Motor neuron (in vitro differentiated cells): Measurements from ENCODE around the gene DGKZ. TPM values are rescaled to one million over a fixed set of nuclear protein-coding genes. Genes with fewer than 3 reads are reported as not detected.

Experiments
- ATAC-seq, 8 experiments: fragments of 200-7000 bp; cut with Tn5 transposase; replicated peaks in 6 of 8; 2 replicates each; pipeline ENCODE4 v1.8.0; 2021; ENCODE audit warnings: mild to moderate bottlenecking in 8 of 8, moderate library complexity in 8 of 8
- H3K27ac ChIP-seq, 2 donors: fragments of 250-450 bp; sonication (Bioruptor Pico); 2 replicates each; pipeline ENCODE4 v1.9.0; 2021; ENCODE audit warnings: antibody characterized with exemption in 2 of 2, mild to moderate bottlenecking in 2 of 2, moderate library complexity in 1 of 2
- H3K4me1 ChIP-seq, 2 donors: fragments of 250-450 bp; sonication (Bioruptor Pico); replicated peaks in 1 of 2; 2 replicates each; pipeline ENCODE4 v1.6.1; 2021; ENCODE audit warnings: antibody characterized with exemption in 2 of 2, mild to moderate bottlenecking in 2 of 2, moderate library complexity in 1 of 2
- H3K4me3 ChIP-seq, 5 donors: fragments of 250-450 bp; sonication (Bioruptor Pico); 2 replicates each; pipeline ENCODE4 v1.9.0; 2021; ENCODE audit warnings: antibody characterized with exemption in 5 of 5, mild to moderate bottlenecking in 5 of 5, moderate library complexity in 4 of 5
- WGBS, 10 experiments: fragments of 450-650 bp; shearing (Covaris generic); methylation state at CpG; one replicate each; pipeline ENCODE4 v1.0.0; 2022; 5-methylcytosine and 5-hydroxymethylcytosine counted together
- in situ Hi-C, 9 experiments: fragments of 400-800 bp; cut with MboI; loops; one replicate each; pipeline ENCODE4 v1.15.0; 2021; ENCODE audit warnings: low sequenced_read_pairs in 9 of 9, low pct_unique_long_range_greater_than_20kb in 2 of 9; ENCODE audit not compliant: unreplicated experiment in 9 of 9
- total RNA-seq, 8 experiments: library from RNA; unstranded; fragments of 300-600 nt; gene quantifications; 2 replicates each; pipeline versions ENCODE4 v1.2.3 to v1.2.4, GENCODE V29; 2022

The DGKZ gene
- total RNA-seq, 8 experiments from 2014 or later = 16.8 to 54.0 (median 25.9) TPM

GRCh38 chr11:46352063-46352841 is 5.0 kb downstream of the DGKZ start:
- ATAC-seq = peak; percentile 4 to 70 (median 32)
- peaks cover 12 to 26% of the 10 kb centered on the region in 2 donors for H3K4me1 ChIP-seq
- WGBS, 10 experiments = 10 to 83% (median 35%) methylated on average over 1 to 9 of the region's 33 CpGs; no CpG with 5 or more reads in 6 of the 10 experiments
- no peak overlapping the region for H3K27ac ChIP-seq
- peak overlapping the region in 4 of 5 donors; percentile 6 to 12 (median 7) for H3K4me3 ChIP-seq
- in situ Hi-C loops = no loop called here

GRCh38 chr11:46353698-46354097 is 6.4 kb downstream of the DGKZ start:
- no peak overlapping the region for H3K27ac ChIP-seq
- H3K4me3 ChIP-seq = no peak overlapping the region
- in situ Hi-C loops = no loop called here
- peak in 2 of 8 experiments; percentile 9 to 10 for ATAC-seq
- WGBS, 10 experiments = 20 to 40% methylated on average over 1 to 2 of the region's 9 CpGs; no CpG with 5 or more reads in 8 of the 10 experiments
- peaks cover 7 to 20% of the 10 kb centered on the region in 2 donors for H3K4me1 ChIP-seq

GRCh38 chr11:46356924-46357482 is 9.7 kb downstream of the DGKZ start:
- WGBS, 10 experiments = 44 to 100% (median 69%) methylated on average over 1 to 4 of the region's 7 CpGs; no CpG with 5 or more reads in 4 of the 10 experiments
- peak in 4 of 8 experiments; percentile 9 to 29 (median 12) for ATAC-seq
- peaks cover 14 to 22% of the 10 kb centered on the region in 2 donors for H3K4me1 ChIP-seq
- in situ Hi-C loops = no loop called here
- H3K4me3 ChIP-seq = no peak overlapping the region
- no peak overlapping the region for H3K27ac ChIP-seq

- in situ Hi-C loops = no loop called here
- no peak overlapping the region for H3K4me3 ChIP-seq
- H3K4me1 ChIP-seq = peaks cover 18 to 27% of the 10 kb centered on the region in 2 donors
- WGBS, 10 experiments = 60 to 100% (median 84%) methylated on average over 1 to 6 of the region's 11 CpGs; no CpG with 5 or more reads in 6 of the 10 experiments
- H3K27ac ChIP-seq = no peak overlapping the region
- no peak for ATAC-seq
Measured at GRCh38 chr11:46357483-46357936, 10.2 kb downstream of the DGKZ start.

DNA sequence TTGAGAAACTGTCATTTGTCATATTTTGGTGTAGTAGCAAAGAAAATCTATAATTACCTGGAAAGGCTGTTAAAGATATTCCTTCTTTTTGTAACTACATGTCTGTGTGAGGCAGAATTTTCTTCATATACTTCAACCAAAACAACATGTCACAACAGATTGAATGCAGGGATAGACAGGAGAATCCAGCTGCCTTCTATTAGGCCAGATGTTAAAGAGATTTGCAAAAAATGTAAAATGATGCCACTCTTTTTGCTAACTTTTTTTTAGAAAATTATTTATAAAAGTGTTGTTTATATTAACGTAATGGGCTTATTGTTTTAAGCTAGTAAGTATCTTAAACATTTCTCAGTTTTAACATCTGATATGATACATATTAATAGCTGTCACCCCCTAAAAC is 12.7 kb downstream of the DGKZ start:
- peaks cover 34 to 35% of the 10 kb centered on the region in 2 donors for H3K4me1 ChIP-seq
- no peak overlapping the region for H3K27ac ChIP-seq
- H3K4me3 ChIP-seq = no peak overlapping the region
- 0 to 100% (median 70%) methylated on average over 1 of the region's 1 CpG; no CpG with 5 or more reads in 5 of the 10 experiments for WGBS, 10 experiments
- in situ Hi-C loops = no loop called here
- no peak for ATAC-seq

DNA sequence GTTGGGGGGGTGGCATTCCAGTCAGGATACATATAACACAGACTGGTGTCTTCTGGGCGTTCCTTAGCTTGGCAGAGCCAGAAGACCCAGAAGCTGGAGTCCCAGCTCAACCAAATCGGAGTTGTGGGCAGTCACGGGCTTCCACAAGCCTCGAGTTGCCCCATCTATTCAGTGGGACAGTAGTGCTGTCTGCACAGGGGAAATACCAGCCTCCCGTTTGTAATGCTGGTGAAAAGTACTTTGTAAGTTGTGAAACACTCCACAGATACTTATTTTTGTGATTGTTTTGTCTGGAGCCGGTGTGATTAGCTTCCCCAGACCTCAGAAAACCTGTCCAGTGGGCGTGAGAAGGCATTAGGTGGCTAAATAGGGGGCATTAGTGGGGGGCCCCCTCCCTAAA is 13.6 kb downstream of the DGKZ start:
- in situ Hi-C loops = no loop called here
- Histone ChIP-seq H3K27ac (peak overlapping the region in 1 of 2 donors; percentile 64), H3K4me1 (peaks cover 34 to 39% of the 10 kb centered on the region in 2 donors), H3K4me3 (no peak overlapping the region)
- WGBS, 10 experiments = 53 to 86% (median 80%) methylated on average over 1 to 4 of the region's 7 CpGs; no CpG with 5 or more reads in 4 of the 10 experiments
- no peak for ATAC-seq

- H3K27ac ChIP-seq = peak overlapping the region; percentile 64
- peak overlapping the region in 1 of 5 donors; percentile 6 for H3K4me3 ChIP-seq
- in situ Hi-C loops = no loop called here
- H3K4me1 ChIP-seq = peaks cover 34 to 41% of the 10 kb centered on the region in 2 donors
- ATAC-seq = peak; percentile 32 to 69 (median 59)
- WGBS, 10 experiments = 10 to 69% (median 50%) methylated on average over 1 to 3 of the region's 26 CpGs; no CpG with 5 or more reads in 6 of the 10 experiments
Measured at GRCh38 chr11:46361283-46362155, 14.3 kb downstream of the DGKZ start.

GRCh38 chr11:46362156-46363030 is 15.1 kb downstream of the DGKZ start:
- in situ Hi-C loops = no loop called here

DNA sequence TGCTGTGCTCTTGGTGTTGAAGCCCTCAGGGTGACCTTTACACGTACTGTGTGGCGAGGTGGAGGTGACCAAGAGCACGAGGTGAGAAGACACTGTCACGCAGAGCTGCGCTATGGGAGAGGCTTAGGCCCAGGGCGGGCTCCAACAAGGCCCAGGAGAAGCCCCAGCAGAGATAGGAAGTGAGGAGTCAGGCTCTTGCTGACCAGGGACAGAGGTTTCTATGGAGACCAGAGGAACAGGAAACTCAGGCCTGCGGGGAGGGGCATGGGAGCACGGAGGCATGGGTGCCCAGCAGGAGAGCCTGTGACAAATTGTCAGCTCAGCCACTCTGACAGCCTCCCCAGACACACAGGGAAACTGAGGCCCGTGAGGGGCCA is 15.8 kb downstream of the DGKZ start:
- ATAC-seq = peak in 6 of 8 experiments; percentile 17 to 66 (median 63)
- H3K4me3 ChIP-seq = no peak overlapping the region

More at GRCh38 chr11:46362156-46363030, 15.1 kb downstream of the DGKZ start:
- Histone ChIP-seq H3K4me1 (peaks cover 39 to 41% of the 10 kb centered on the region in 2 donors), H3K27ac (peak overlapping the region; percentile 64), H3K4me3 (no peak overlapping the region)
- ATAC-seq = no peak
- WGBS, 10 experiments = 80 to 100% (median 92%) methylated on average over 1 to 5 of the region's 20 CpGs; no CpG with 5 or more reads in 5 of the 10 experiments

GRCh38 chr11:46363455-46364005 is 16.3 kb downstream of the DGKZ start:
- Histone ChIP-seq H3K4me3 (no peak overlapping the region), H3K4me1 (peaks cover 44 to 52% of the 10 kb centered on the region in 2 donors), H3K27ac (peak overlapping the region; percentile 51 to 59)
- in situ Hi-C loops = no loop called here
- peak in 6 of 8 experiments; percentile 7 to 70 (median 66) for ATAC-seq
- 70% methylated on average over 2 of the region's 21 CpGs; no CpG with 5 or more reads in 9 of the 10 experiments for whole genome bisulfite sequencing, 10 experiments

More for the DNA sequence above, 15.8 kb downstream of the DGKZ start:
- H3K4me1 ChIP-seq = peaks cover 44 to 47% of the 10 kb centered on the region in 2 donors
- in situ Hi-C loops = no loop called here
- 34 to 94% (median 71%) methylated on average over 3 to 6 of the region's 9 CpGs; no CpG with 5 or more reads in 6 of the 10 experiments for WGBS, 10 experiments
- H3K27ac ChIP-seq = peak overlapping the region; percentile 51 to 64

GRCh38 chr11:46364056-46364455 is 16.8 kb downstream of the DGKZ start:
- in situ Hi-C loops = no loop called here
- Histone ChIP-seq H3K4me3 (no peak overlapping the region), H3K4me1 (peaks cover 44 to 53% of the 10 kb centered on the region in 2 donors)

More at GRCh38 chr11:46364056-46364455, 16.8 kb downstream of the DGKZ start:
- ATAC-seq = no peak
- WGBS, 10 experiments = 80 to 100% (median 90%) methylated on average over 1 to 6 of the region's 9 CpGs; no CpG with 5 or more reads in 7 of the 10 experiments
- peak overlapping the region; percentile 51 to 59 for H3K27ac ChIP-seq
